HG03025 (cell line): ENCODE results near the gene CDPF1.

Experiments used
- ATAC-seq: cut with Tn5 transposase; IDR thresholded peaks from one replicate; pipeline ENCODE4 v1.9.1; 2021; ENCODE audit warnings: mild to moderate bottlenecking, moderate library complexity; ENCODE audit not compliant: unreplicated experiment, low FRiP score

CDPF1 gene, protein sequence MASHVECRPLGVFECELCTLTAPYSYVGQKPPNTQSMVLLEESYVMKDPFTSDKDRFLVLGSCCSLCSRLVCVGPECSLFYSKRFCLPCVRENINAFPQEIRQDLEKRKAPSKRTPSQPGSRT

DNA sequence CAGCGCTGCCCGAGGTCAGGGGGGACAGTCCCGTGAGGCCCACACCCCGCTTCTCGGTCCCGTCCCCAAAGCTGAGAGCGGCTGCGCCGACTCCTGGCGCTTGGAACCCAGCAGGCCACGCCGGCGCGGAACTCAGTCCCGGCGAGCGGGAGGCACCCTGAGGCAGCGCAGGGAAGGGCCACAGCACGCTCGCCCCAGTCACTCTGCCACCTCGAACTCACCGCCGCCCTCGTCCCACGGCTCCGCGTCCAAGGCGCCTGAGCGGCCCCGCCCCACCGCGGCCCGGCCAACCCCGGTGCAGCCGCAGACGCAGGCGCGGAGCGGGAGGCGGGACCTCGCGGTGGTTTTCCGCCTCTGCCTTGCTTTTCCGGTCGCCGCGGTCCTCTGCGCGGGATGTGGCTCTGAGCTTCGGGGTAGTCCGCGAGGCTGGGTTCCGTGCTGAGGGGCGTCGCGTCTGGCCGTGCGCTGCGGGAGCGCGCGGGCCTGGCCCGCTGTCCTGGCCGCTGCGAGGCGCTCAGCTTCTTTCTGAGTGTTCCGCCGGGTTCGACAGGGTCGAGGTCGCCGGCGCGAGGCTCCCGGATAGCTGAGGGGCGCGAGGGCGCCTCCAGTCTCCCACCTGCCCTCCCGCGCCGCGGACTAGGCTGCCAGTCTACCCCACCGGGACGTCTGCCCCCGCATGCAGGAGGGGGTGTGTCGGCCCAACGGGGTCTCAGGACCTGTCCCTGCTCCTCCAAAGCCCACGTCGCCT lies at the start of gene CDPF1:
Gene CDPF1 (minus strand): TSS at position 259 of the 748 bp plus-strand sequence. CDS start 2,009 bp downstream, outside the sequence.
- ATAC-seq = peak; percentile 67

DNA sequence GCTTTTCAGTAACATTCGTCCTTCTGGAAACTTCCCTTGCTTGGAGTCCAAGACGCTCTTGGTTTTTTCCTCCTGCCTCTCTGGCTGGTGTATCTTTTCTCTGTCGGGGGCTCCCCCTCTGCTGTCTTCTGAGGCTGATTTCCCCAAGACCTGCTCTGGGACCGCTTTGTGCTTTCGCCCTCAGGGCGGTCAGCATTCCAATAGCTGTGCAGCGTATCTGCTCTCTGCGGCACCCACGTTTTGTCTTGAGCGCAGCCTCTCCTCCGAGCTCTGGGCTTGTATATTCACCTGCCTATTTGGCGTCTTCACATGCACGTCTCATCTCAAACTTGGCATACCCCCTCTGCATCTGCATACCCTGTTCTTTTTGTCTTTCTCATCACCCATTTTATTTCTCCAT lies 49.0 kb upstream of the CDPF1 start:
- ATAC-seq = no peak

DNA sequence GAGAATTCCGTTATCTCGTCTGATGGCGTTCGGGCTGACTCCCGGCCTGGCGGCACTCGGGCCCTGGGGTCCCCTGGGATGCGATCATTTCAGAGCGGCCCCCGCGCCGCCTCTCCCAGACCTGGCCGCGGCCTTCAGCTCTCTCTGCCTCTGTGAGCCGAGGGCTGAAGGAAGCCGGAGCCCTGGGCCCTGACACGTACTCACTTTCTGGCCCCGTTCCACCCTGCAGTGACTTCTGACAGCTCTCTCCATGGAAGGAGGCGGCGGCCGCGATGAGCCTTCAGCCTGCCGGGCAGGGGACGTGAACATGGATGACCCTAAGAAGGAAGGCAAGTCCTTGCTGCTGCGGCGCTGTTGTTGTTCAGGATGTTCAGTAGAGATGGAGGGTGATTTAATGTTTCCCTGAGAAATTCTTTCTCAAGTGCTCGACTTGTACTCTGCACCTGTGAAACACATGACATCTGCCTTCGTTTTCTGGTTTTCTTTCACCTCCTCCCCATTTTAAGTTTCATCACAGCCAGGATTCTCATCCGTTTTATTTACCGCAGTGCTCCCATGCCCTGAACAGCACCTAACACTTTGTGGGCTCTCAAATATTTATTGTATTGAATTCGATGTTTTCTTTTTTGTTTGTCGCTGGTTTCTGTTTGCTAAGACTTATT lies 47.2 kb upstream of the CDPF1 start:
- no peak for ATAC-seq

DNA sequence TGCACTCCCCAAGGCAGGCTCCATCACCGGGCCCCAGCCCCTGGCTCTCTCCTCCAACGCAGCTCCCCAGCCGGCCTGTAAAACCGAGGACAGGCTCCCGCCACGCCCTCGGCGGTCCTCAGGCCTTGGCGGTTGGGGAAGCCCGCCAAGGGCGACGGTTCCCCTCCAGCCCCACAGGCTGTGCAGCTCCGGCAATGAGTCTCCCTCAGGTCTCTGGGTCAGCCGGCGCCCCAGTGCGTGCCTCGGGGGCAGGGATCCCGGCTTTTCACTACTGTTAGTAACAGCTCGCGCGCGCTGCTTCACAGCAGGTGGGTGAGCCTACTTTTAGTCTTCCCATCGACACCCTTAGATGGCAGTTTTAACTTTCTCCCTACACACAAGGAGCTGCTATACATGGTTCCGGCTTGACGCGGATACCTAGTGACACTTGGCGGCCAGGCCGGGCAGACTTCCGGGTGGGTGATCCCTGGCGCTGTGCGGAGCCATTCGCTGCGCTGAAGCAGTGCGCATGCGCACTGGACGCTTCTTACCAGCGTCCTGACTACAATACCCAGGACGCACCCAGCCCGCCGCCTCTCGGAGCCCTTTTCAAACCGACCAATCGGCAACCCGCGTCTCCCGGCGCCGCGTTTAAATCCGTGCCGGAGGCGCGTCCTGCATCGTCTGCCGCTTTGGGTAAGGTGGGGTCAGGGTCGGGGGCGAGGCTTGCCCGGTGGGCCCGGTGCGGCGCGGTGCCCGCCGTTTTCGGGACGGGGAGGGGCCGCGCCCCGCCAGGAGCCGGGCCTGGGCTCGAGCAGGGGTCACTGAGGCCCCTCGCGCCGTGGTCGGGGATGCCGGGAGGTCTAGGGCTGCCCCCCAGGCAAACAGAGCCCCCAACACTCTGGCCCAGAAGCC lies 46.4 kb upstream of the CDPF1 start, which contains the start of gene GTSE1:
Gene GTSE1 (plus strand): TSS at position 614 of the 894 bp plus-strand sequence. CDS start 531 bp downstream, outside the sequence.
- ATAC-seq = peak; percentile 85

DNA sequence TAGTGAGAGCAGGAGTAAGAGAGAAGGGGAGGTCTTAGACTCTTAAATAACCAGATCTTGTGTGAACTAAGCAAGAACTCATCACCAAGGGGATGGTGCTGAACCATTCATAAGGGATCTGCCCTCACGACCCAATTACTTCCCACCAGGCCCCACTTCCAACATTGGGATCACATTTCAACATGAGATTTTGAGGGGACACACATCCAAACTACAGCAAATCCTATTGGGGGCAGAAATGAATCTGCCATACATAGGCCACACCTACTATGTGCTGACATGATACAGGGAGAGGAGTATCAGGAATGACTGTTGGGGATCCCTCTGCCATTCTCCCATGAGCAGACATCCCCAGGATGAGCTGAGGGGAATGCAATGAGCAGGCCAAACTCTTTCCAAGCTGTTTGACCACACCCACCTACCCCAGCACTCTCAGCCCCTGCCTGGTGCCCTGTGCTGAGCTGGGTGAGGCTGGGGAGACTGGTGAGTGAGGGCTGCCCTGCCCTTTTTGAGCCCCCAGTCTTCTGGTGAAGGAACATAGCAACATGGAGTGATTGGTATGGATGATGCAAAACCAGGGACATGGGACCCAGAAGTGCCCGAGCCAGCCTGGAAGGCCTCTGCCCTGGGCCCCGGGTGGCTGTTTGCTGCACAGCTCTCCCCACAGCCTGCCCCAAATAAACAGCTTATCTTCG lies 45.3 kb upstream of the CDPF1 start:
- ATAC-seq = no peak

DNA sequence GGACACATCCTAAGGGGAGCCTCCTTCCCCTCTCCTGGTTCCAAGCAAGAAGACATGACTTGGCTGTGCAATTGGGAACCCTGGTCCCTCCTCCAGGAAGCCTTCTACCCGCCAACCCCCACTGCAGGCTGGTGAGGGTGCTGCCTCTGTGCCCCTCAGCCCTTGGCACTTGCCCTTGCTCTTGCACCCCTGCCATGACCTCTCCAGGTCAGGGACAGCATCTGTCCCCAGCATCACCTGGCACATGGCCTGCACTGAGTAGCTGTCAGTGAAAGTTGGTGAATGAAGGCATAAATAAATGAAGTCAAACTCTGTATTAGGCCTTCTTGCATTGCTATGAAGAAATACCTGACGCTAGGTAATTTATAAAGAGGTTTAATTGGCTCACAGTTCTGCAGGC lies 44.7 kb upstream of the CDPF1 start:
- no peak for ATAC-seq

DNA sequence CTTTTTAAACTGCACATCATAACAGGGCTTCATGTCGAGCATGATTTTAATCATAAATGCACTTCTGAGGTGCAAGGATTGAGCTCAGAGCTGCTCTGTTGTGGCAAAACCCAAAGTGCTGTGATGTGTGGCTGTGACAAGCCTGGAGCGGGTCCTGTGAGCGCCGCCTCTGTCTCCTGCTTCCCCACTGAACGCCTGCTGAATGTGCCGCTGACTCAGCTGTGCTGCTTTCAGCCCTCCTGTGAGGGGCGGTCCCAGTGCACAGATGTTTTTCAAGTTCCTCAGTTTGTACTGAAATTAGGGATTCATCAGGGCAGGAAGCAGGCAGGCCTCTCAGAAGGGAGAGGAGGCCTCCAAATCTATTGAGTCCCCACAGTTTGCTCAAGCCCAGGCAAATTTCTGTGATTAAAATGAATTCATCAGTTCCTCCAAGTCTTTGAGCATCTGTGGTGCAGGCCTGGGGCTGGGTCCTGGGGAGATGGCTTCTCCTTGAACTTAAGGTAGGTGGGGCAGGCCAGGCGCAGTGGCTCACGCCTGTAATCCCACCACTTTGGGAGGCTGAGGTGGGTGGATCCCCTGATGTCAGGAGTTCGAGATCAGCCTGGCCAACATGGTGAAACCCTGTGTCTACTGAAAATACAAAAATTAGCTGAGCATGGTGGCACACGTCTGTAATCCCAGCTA lies 43.6 kb upstream of the CDPF1 start:
- ATAC-seq = no peak

DNA sequence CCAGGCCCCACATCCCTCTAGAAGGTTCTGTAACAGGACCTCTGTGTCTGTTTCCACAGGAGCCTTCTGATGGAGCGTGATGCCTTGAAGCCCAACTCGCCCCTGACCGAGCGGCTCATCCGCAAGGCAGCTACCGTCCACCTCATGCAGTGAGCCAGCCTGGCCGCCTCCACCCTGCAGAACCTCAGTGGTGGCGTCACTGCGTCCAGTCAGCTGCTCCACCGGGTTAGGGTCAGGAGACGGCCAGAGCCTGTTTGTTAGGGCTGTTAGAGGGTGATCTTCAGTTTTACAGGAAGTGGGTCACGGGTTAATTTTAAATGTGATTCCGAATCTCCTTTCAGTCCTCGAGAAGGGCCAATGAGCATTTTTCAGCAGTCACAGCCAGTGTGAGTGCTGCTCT lies 42.6 kb upstream of the CDPF1 start:
- no peak for ATAC-seq

DNA sequence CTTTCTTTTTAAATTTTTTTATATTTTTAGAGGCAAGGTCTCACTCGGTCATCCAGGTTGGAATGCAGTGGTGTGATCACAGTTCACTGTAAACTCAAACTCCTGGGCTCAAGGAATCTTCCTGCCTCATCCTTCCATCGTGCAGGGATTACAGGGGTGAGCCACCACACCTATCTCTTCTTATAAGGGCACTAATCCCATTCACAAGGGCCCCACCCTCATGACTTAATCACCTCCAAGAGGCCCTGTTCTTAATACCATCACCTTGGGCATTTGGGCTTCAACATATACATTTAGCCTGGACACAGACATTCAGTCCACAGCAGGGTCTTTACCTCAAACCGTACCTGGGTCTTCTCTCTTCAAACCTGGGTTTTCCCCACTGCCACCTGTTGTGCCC lies 42.1 kb upstream of the CDPF1 start:
- ATAC-seq = no peak

DNA sequence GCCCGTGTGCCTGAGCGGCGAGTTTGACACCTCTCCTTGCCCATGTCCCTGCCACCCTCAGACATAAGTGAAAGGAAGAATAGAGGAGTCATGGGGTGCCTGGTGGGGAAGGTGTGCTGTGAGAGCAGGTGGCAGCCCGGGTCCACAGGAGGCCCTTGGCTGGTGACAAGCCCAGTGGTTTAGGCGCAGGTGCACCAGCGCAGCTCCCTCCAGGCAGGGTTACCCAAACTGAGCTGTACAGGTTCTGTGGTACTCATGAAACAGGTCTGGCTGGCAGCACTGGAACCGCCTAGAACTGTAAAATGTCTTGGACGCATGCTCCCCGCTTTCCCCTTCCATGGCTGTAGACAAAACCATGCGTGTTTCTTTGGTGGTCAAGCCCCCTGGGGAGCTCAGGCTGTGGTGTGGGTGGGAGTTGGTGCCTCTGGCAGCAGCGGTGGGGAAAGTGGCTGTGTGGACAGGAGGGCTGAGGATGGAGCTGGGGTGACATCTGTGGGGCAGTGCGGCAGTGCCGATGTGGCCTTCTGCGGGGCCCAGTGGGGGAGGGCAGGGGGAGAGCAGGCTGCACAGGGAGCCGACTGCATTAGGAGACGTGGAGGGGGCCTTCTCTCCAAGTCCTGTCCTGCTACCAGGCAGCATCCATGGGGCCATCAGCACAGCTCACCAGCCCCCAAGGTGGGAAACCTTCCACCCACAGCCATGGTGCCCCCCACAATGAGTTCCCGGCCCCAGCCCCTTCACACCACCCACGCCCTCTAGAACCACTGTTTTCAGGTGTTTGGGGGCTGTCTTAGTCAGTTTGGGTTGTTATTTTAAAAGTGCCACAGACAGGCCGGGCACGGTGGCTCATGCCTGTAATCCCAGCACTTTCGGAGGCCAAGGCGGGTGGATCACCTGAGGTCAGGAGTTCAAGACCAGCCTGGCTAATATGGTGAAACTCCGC lies 41.0 kb upstream of the CDPF1 start:
- ATAC-seq = no peak

DNA sequence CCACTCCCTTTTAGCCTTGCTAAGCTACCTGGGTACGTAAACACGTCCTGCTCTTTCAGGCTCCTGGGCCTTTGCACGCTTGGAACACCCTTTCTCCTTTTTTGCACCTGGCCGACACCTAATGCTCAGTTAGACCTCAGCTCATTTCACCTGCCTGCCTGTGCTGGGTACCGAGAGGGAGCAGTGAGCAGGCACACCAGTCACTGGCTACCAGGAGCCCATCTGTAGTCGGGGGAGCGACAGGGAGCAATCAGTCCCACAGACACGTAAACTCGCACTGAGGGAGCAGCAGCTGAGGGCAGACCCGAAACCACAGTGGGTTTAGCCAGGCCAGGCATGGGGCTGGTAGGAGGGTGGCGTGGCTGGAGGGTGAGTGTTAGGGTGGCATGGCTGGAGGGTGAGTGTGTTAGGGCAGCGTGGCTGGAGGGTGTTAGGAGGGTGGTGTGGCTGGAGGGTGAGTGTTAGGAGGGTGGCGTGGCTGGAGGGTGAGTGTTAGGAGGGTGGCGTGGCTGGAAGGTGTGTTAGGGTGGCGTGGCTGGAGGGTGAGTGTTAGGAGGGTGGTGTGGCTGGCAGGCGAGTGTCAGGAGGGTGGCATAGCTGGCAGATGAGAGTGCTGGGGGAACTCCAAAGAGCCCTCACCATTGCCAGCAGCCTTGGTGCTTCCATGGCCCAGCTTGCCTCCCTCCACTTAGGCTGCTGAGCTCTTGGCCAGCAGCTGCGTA lies 40.2 kb upstream of the CDPF1 start:
- ATAC-seq = no peak

DNA sequence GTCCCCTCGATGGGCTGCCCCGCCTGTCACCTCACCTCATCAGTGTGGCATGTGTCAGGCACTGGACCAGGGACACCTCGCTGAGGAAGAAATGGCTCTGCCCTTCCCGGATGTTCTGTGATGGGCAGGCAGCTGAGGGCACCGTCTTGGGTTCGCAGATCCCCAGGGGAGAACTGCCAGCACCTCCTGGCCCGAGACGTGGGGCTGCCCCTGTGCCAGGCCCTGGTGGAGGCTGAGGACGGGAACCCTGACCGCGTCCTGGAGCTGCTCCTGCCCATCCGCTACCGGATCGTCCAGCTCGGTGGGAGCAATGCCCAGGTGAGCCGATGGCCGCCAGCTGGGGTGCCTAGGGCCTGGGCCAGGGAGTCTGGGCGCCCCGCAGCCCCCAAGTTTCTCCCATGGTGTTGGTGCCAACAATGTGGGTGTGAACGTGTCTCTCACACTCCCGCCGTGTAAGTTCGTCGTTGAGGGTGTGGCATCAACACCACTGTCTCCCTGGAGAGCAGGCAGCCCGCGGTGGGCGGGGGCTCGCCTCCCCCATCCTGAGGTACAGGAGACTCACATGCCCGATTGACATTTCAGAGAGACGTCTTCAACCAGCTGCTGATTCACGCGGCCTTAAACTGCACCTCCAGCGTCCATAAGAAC lies 39.3 kb upstream of the CDPF1 start:
- no peak for ATAC-seq

DNA sequence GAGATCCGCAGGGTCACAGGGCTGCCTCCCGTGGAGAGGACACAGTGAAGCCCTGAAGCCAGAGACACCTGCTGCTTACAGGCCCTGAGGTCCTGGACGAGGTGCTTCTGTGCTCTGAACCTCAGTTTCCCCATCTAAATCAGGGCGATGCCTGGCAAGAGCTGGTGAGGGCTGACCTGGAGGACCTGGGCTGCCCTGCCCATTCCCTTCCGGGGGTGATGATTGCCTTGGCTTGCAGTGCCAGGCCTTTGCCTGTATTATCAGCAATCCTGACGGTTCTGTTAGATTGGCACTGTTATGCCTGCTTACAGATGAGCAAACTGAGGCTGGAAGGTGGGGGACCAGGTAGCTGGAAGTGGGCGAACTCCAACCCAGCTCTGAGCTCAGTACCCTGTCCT lies 38.8 kb upstream of the CDPF1 start:
- ATAC-seq = no peak

DNA sequence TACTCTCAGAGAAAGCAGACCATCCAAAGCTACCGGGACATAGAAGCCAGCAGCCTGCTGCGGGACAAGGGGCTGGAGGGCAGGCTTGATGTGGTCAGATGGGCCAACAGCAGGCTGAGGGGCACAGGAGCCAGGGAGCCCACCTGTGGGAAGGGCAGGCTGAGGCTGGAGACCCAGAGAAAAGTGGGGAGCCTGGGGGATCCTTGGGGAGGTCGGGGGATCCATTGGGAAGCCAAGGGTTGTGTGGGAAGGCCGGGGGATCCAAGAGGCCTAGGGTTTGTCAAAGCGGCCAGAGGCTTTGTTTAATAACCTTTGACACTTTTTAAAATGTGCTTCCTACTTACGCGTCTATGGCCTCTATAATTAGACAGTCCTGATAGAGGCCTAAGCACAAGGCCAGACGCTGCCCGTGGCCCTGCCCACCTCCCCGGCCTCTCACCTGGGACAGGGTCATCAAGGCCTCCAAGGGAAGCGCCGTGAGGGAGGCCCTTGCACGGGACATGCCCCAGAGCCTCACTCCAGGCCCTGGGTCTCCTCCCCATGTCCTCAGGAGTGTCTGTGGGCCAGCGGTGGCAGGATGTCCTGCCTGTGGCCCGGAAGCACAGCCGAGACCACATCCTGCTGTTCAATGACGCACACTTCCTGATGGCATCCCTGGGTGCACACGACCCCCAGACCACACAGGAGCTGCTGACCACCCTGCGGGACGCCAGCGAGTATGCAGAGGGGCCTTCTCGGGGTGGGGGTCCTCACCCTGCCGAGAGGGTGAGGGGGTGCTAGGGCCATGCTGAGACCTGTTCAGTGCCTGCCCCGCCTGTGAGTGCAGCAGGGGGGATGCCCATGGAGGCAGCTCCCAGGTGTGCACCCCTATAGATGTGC lies 38.0 kb upstream of the CDPF1 start:
- no peak for ATAC-seq

DNA sequence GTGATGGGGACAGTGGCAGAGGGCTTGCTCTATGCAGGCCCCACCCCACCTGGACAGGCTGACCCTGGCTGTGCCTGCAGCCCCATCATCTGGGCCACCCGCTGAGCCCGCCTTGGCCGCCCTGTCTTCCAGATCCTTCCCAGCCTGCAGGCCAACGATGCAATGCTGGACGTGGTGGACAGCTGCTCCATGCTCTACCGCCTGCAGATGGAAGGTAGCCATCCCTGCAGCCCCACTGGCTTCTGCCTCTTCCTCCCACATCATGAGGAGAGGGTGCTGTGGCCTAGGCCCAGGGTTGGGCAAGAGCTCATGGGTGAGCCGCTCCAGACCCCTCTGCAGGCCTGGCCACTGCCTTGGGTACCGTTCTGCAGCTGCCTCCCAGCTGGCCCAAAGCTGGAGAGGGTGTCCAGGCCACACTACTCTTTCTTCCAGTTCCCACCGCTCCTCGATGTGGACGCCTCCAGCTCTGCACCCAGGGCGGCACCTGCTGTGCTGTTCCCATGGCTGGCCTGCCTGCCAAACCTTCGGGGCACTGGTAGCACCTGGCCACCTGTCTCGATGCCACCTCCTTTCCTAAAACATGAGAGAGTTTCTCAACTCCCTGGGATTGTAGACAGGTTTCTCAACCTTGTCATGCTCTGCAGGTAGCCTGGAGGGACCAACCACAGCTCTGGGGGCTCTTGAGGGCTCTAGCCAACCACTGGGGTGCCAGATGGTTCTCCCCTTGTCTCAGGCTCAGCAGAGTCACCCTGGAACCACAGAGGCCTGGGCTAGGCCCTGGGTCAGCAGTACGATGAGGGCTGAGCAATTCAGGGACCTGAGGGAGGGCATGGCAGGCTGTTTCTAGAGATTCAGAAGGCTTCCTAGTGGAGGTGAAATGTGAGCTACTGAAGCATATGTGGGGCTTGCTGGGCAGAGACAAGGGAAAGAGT lies 37.1 kb upstream of the CDPF1 start:
- ATAC-seq = no peak
